ENCODE results near the gene S100A7A.
"Not testable (repeated sequence)": the region's sequence is repeated elsewhere in the genome, so short reads cannot be mapped to it uniquely, and the experiment has no call there.

Gene S100A7A

GRCh38 chr1:153422450-153423068 is 6.2 kb downstream of the S100A7A start:
- DNase-seq (ENCODE audit: low read depth) = peak; percentile 59

- DNase-seq (ENCODE audit: low read depth) = no peak
Observed at GRCh38 chr1:153426809-153427208, 10.5 kb downstream of the S100A7A start.

- DNase-seq (ENCODE audit: low read depth) = no peak
Observed at GRCh38 chr1:153428073-153428638, 11.8 kb downstream of the S100A7A start.

- DNase-seq (ENCODE audit: low read depth) = no peak
Observed at GRCh38 chr1:153428791-153429190, 12.5 kb downstream of the S100A7A start.

GRCh38 chr1:153429266-153430165 is 13.2 kb downstream of the S100A7A start:
- DNase-seq (ENCODE audit: low read depth) = no peak

GRCh38 chr1:153430166-153430553 is 13.8 kb downstream of the S100A7A start:
- DNase-seq (ENCODE audit: low read depth) = no peak

- no peak for DNase-seq (ENCODE audit: low read depth)
Observed at GRCh38 chr1:153430561-153430960, 14.2 kb downstream of the S100A7A start.

GRCh38 chr1:153431002-153431401 is 14.7 kb downstream of the S100A7A start:
- DNase-seq (ENCODE audit: low read depth) = no peak

- no peak for DNase-seq (ENCODE audit: low read depth)
Observed at GRCh38 chr1:153431427-153431826, 15.1 kb downstream of the S100A7A start.

- no peak for DNase-seq (ENCODE audit: low read depth)
Observed at GRCh38 chr1:153431928-153432327, 15.6 kb downstream of the S100A7A start.

GRCh38 chr1:153432874-153433681 is 16.8 kb downstream of the S100A7A start:
- no peak for DNase-seq (ENCODE audit: low read depth)

- DNase-seq (ENCODE audit: low read depth) = no peak
Observed at GRCh38 chr1:153434746-153435455, 18.6 kb downstream of the S100A7A start.

- no peak for DNase-seq (ENCODE audit: low read depth)
Observed at GRCh38 chr1:153437236-153437635, 20.9 kb downstream of the S100A7A start.

- DNase-seq (ENCODE audit: low read depth) = no peak
Observed at GRCh38 chr1:153438599-153438998, 22.3 kb downstream of the S100A7A start.

- no peak for DNase-seq (ENCODE audit: low read depth)
Observed at GRCh38 chr1:153439273-153439672, 23.0 kb downstream of the S100A7A start.

- no peak for DNase-seq (ENCODE audit: low read depth)
Observed at GRCh38 chr1:153441238-153441755, 25.0 kb downstream of the S100A7A start.

- no peak for DNase-seq (ENCODE audit: low read depth)
Observed at GRCh38 chr1:153443486-153443885, 27.2 kb downstream of the S100A7A start.

GRCh38 chr1:153444078-153444477 is 27.8 kb downstream of the S100A7A start:
- no peak for DNase-seq (ENCODE audit: low read depth)

GRCh38 chr1:153447498-153448170 is 31.3 kb downstream of the S100A7A start:
- no peak for DNase-seq (ENCODE audit: low read depth)

GRCh38 chr1:153448851-153449250 is 32.5 kb downstream of the S100A7A start:
- not testable (repeated sequence) for DNase-seq (ENCODE audit: low read depth)

GRCh38 chr1:153456396-153456795 is 40.1 kb downstream of the S100A7A start:
- no peak for DNase-seq (ENCODE audit: low read depth)

Measured in stimulated activated CD8-positive, alpha-beta memory T cell treated with anti-CD3 and anti-CD28 coated beads, Interleukin-7, amount 100 ng/mL, for 24 hours (primary cell).